HG02852 (cell line): Measurements from ENCODE around the gene BAG2.

Source experiments
- ATAC-seq: cut with Tn5 transposase; IDR thresholded peaks from one replicate; pipeline ENCODE4 v1.9.1; 2021; ENCODE audit warnings: mild to moderate bottlenecking, moderate library complexity; ENCODE audit not compliant: unreplicated experiment

Gene BAG2

GRCh38 chr6:57221191-57221935, 49.2 kb downstream of the BAG2 start:
- peak; percentile 62 for ATAC-seq

GRCh38 chr6:57221936-57222742, 50.0 kb downstream of the BAG2 start, which contains the start of gene RAB23:
Gene RAB23, minus strand, starts transcription at chr6:57222307. Its CDS starts 11,927 bp downstream, at chr6:57210380.
- peak; percentile 88 for ATAC-seq

- ATAC-seq: no peak
Measured at GRCh38 chr6:57222743-57223077, 50.6 kb downstream of the BAG2 start.

GRCh38 chr6:57224769-57225515, 52.8 kb downstream of the BAG2 start:
- no peak for ATAC-seq

GRCh38 chr6:57226221-57226620, 54.1 kb downstream of the BAG2 start:
- no peak for ATAC-seq
